ENCODE results near the gene SCP2.
A peak's percentile ranks its signal among the peaks of the same experiment; 100 is the strongest.

The SCP2 gene

GRCh38 chr1:53069663-53070327 lies 142.7 kb downstream of the SCP2 start:
- DNase-seq: no peak

GRCh38 chr1:53070621-53071020 lies 143.5 kb downstream of the SCP2 start:
- DNase-seq: no peak

- no peak for DNase-seq
Observed at GRCh38 chr1:53071167-53071865, 144.2 kb downstream of the SCP2 start.

GRCh38 chr1:53071915-53072314 lies 144.8 kb downstream of the SCP2 start:
- DNase-seq: no peak

GRCh38 chr1:53073287-53073686 lies 146.2 kb downstream of the SCP2 start:
- DNase-seq: no peak

GRCh38 chr1:53073868-53074311 lies 146.8 kb downstream of the SCP2 start:
- DNase-seq: no peak

- no peak for DNase-seq
Observed at GRCh38 chr1:53074313-53075154, 147.5 kb downstream of the SCP2 start.

- no peak for DNase-seq
Observed at GRCh38 chr1:53075206-53075605, 148.1 kb downstream of the SCP2 start.

GRCh38 chr1:53075761-53076163 lies 148.7 kb downstream of the SCP2 start:
- no peak for DNase-seq

GRCh38 chr1:53076165-53076564 lies 149.1 kb downstream of the SCP2 start:
- no peak for DNase-seq

- DNase-seq: no peak
Observed at GRCh38 chr1:53076721-53077598, 149.9 kb downstream of the SCP2 start.

GRCh38 chr1:53077599-53077965 lies 150.5 kb downstream of the SCP2 start:
- DNase-seq: no peak

- DNase-seq: no peak
Observed at GRCh38 chr1:53078333-53079101, 151.4 kb downstream of the SCP2 start.

GRCh38 chr1:53079251-53079650 lies 152.2 kb downstream of the SCP2 start:
- DNase-seq: no peak

GRCh38 chr1:53080041-53080440 lies 153.0 kb downstream of the SCP2 start:
- no peak for DNase-seq

- DNase-seq: no peak
Observed at GRCh38 chr1:53080769-53081168, 153.7 kb downstream of the SCP2 start.

- no peak for DNase-seq
Observed at GRCh38 chr1:53081384-53082066, 154.4 kb downstream of the SCP2 start.

- no peak for DNase-seq
Observed at GRCh38 chr1:53082826-53083455, 155.9 kb downstream of the SCP2 start.

- no peak for DNase-seq
Observed at GRCh38 chr1:53083636-53084588, 156.8 kb downstream of the SCP2 start.

- peak; percentile 29 for DNase-seq
Observed at GRCh38 chr1:53084589-53084971, 157.5 kb downstream of the SCP2 start.

Data from CD4-positive, alpha-beta T cell treated with Interleukin-12 subunit alpha and Interleukin-12 subunit beta, for 1 hour (primary cell).